ENCODE data around the gene RAPGEF3.

- TF ChIP-seq POLR2AphosphoS5 (IDR thresholded peaks at IDR 0.05; ENCODE audit: borderline replicate concordance, low read depth, low read length) (no peak), EZH2 (IDR thresholded peaks at IDR 0.05) (no peak), FOXP2 (optimal IDR thresholded peaks at IDR 0.05; ENCODE audit: control extremely low read depth, extremely low read length, insufficient read depth) (no peak)
Observed at GRCh38 chr12:47808050-47808449, 49.4 kb upstream of the RAPGEF3 start.

All from SK-N-MC (cell line).